Loucy (cell line): ENCODE data around the gene WASF3.
A peak's percentile ranks its signal among the peaks of the same experiment; 100 is the strongest.

Experiments used
- H2AFZ ChIP-seq: fragments of 200-600 bp; sonication (generic); 2 replicates; pipeline ENCODE4 v1.6.0; 2016; ENCODE audit warnings: antibody characterized with exemption, mild to moderate bottlenecking, low read length, moderate library complexity
- H3F3A ChIP-seq: fragments of 200-600 bp; 2 replicates; pipeline ENCODE4 v1.6.0; 2016; ENCODE audit warnings: antibody characterized with exemption, low read depth, mild to moderate bottlenecking
- H3K27me3 ChIP-seq: fragments of 200-600 bp; sonication (generic); 2 replicates; pipeline ENCODE4 v1.6.1; 2014; ENCODE audit warnings: low read length, mild to moderate bottlenecking; ENCODE audit not compliant: insufficient read depth, poor library complexity, severe bottlenecking
- H3K36me3 ChIP-seq: fragments of 200-600 bp; sonication (generic); 2 replicates; pipeline ENCODE4 v1.6.1; 2016; ENCODE audit warnings: low read length; ENCODE audit not compliant: insufficient read depth
- H3K4me1 ChIP-seq: fragments of 200-600 bp; sonication (generic); 2 replicates; pipeline ENCODE4 v1.5.1; 2014; ENCODE audit warnings: low read length, mild to moderate bottlenecking; ENCODE audit not compliant: insufficient read depth, poor library complexity, severe bottlenecking
- H3K4me2 ChIP-seq: fragments of 200-600 bp; sonication (generic); 2 replicates; pipeline ENCODE4 v1.6.0; 2014; ENCODE audit warnings: antibody characterized with exemption, low read length, low read depth, mild to moderate bottlenecking; ENCODE audit not compliant: poor library complexity, severe bottlenecking
- H3K4me3 ChIP-seq: fragments of 200-600 bp; sonication (generic); 2 replicates; pipeline ENCODE4 v1.5.1; 2014; ENCODE audit warnings: low read length, mild to moderate bottlenecking, mixed read lengths; ENCODE audit not compliant: poor library complexity, severe bottlenecking
- H3K79me2 ChIP-seq: fragments of 200-600 bp; sonication (generic); 2 replicates; pipeline ENCODE4 v1.6.1; 2014; ENCODE audit warnings: low read length; ENCODE audit not compliant: insufficient read depth
- H3K9ac ChIP-seq: fragments of 200-600 bp; sonication (generic); 2 replicates; pipeline ENCODE4 v1.6.0; 2014; ENCODE audit warnings: mild to moderate bottlenecking, low read depth, low read length, moderate library complexity; ENCODE audit not compliant: poor library complexity, severe bottlenecking
- H3K9me2 ChIP-seq: fragments of 200-600 bp; sonication (generic); replicated peaks from 2 replicates; pipeline ENCODE4 v1.6.1; 2016; ENCODE audit warnings: low read depth, low read length, mixed read lengths
- H3K9me3 ChIP-seq: fragments of 200-600 bp; sonication (generic); 2 replicates; pipeline ENCODE4 v1.6.1; 2014; ENCODE audit warnings: mild to moderate bottlenecking, antibody characterized with exemption, low read length, low read depth; ENCODE audit not compliant: insufficient read depth
- H4K20me1 ChIP-seq: fragments of 200-600 bp; sonication (generic); 2 replicates; pipeline ENCODE4 v1.6.0; 2014; ENCODE audit warnings: antibody characterized with exemption, low read length, mild to moderate bottlenecking; ENCODE audit not compliant: insufficient read depth, poor library complexity, severe bottlenecking
- EZH2phosphoT487 ChIP-seq: fragments of 200-600 bp; IDR thresholded peaks from 2 replicates; pipeline ENCODE4 v1.6.1; 2018; ENCODE audit warnings: antibody characterized with exemption, mild to moderate bottlenecking, moderate library complexity, borderline replicate concordance
- TF ChIP-seq, protein P1 (sequence below): fragments of 200-600 bp; sonication (generic); conservative IDR thresholded peaks from 2 replicates; pipeline ENCODE4 v1.5.1; 2014; ENCODE audit warnings: mild to moderate bottlenecking, antibody characterized with exemption, low read length

Gene WASF3

DNA sequence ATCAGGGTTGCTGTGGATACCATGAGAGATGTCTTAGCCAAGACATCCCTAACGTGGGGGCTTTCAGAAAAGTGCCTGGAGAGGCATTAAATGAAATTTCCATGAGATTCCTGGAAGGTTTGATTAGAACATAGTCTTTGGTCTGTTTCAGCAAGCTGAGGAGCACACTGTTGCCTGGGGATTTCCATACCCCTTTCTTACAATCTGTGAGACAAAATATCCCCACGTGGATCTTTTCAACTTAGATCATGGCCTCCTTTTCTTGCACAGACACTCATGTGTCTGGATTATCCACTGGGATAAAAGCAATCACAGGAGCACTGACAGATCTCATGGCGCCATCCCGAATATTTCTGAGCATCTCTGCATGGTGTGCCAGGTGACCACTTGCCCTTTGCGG lies 161.4 kb downstream of the WASF3 start:
- peak overlapping the region; percentile 35 for H3K4me3 ChIP-seq
- no peaks in the 10 kb centered on the region for H3K27me3 ChIP-seq
- H3K79me2 ChIP-seq: no peaks in the 10 kb centered on the region
- H3K4me1 ChIP-seq: peaks cover 53% of the 10 kb centered on the region
- no peaks in the 10 kb centered on the region for H3K9me2 ChIP-seq
- H3F3A ChIP-seq: peaks cover 25% of the 10 kb centered on the region
- no peaks in the 10 kb centered on the region; the same call in 1 of the 2 replicates for H3K36me3 ChIP-seq
- H2AFZ ChIP-seq: peak overlapping the region; percentile 43; the same call in 1 of the 2 replicates
- peak overlapping the region; percentile 89 for H3K4me2 ChIP-seq
- no peak for TF ChIP-seq EZH2phosphoT487
- TF ChIP-seq, protein P1, sequence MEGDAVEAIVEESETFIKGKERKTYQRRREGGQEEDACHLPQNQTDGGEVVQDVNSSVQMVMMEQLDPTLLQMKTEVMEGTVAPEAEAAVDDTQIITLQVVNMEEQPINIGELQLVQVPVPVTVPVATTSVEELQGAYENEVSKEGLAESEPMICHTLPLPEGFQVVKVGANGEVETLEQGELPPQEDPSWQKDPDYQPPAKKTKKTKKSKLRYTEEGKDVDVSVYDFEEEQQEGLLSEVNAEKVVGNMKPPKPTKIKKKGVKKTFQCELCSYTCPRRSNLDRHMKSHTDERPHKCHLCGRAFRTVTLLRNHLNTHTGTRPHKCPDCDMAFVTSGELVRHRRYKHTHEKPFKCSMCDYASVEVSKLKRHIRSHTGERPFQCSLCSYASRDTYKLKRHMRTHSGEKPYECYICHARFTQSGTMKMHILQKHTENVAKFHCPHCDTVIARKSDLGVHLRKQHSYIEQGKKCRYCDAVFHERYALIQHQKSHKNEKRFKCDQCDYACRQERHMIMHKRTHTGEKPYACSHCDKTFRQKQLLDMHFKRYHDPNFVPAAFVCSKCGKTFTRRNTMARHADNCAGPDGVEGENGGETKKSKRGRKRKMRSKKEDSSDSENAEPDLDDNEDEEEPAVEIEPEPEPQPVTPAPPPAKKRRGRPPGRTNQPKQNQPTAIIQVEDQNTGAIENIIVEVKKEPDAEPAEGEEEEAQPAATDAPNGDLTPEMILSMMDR: no peak
- no peaks in the 10 kb centered on the region for H4K20me1 ChIP-seq
- H3K9ac ChIP-seq: peak overlapping the region; percentile 61
- H3K9me3 ChIP-seq: no peaks in the 10 kb centered on the region

DNA sequence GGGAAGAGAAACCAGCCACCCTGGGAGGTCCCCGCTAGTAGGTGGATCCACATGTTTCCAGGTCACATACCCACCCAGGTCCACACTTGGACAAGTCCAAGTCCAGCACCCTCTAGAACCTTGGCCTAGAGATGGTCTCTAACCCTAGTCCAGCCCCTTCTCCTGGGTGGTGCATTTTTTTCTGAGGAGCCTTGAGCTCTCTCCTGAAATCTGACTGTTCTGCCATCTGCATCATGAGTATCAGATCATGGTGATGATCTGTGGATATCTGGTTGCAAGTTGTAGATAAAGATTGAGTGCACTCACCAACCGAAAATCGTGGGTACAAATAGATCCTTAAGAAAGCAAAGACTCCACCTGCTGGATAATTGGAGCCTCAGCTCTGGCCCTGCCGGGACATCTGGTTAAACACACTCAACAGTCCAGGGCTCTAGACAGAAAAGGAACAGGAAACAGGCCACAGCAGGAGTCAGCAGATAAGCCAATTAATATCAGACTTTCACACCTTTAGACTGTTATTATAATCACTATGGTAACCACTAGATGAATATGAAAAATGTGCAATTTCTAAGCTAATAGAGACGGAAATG lies 162.0 kb downstream of the WASF3 start:
- H4K20me1 ChIP-seq: no peaks in the 10 kb centered on the region
- H3F3A ChIP-seq: peaks cover 25% of the 10 kb centered on the region
- H3K36me3 ChIP-seq: no peaks in the 10 kb centered on the region
- TF ChIP-seq, protein P1: peak; percentile 76
- no peak for TF ChIP-seq EZH2phosphoT487
- H3K27me3 ChIP-seq: no peaks in the 10 kb centered on the region
- peak overlapping the region; percentile 91 for H3K9ac ChIP-seq
- H2AFZ ChIP-seq: no peak overlapping the region
- no peaks in the 10 kb centered on the region for H3K9me3 ChIP-seq
- peak overlapping the region; percentile 69 for H3K4me3 ChIP-seq
- H3K79me2 ChIP-seq: no peaks in the 10 kb centered on the region
- H3K9me2 ChIP-seq: no peaks in the 10 kb centered on the region
- peak overlapping the region; percentile 89 for H3K4me2 ChIP-seq
- peaks cover 53% of the 10 kb centered on the region for H3K4me1 ChIP-seq

DNA sequence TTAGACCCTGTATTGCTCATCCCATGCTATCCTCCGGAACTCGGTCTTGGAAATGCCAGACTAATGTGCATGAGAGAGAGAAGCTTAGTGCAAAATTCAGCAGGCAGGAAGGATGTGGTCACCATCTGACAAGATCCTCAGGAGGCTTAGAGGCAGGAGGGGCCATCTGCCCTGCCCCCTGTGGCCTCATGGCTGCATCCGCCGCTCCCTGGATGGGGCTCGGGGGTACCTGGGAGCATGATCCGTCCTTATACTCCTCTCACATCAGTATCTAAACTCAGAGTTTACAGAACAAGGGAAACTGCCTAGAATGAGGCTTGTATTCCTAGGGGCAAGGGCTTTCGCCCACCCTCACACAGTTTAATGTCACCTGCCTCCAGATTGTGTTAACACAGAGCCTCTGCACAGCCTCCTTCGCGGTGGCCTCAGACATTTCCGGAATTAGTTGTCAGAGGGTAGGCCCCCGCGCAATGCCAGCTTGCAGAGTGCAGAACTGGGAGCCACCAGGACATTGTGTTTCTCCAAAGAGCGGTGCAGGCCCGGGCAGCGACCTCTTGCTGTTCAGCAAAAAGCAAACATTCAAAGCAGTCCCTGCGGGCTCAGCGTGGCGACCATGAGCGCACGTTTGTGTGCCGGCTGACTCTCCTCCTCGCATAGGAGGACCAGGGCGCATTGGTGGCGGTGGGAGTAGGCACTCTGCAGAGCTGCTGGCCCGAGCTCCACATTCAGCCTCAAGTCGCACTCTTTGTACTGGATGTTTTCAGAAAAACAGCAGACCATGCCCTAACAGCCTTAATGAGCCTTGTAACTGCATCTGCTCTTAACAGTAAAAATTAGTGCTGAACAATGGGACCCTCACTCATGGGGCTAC lies 164.0 kb downstream of the WASF3 start:
- H3K9me2 ChIP-seq: no peaks in the 10 kb centered on the region
- peaks cover 57% of the 10 kb centered on the region for H3K4me1 ChIP-seq
- H3K4me3 ChIP-seq: peak overlapping the region; percentile 69
- peak overlapping the region; percentile 91 for H3K9ac ChIP-seq
- H4K20me1 ChIP-seq: no peaks in the 10 kb centered on the region
- H3F3A ChIP-seq: peaks cover 25% of the 10 kb centered on the region
- H3K27me3 ChIP-seq: no peaks in the 10 kb centered on the region
- peak overlapping the region; percentile 89 for H3K4me2 ChIP-seq
- H3K36me3 ChIP-seq: no peaks in the 10 kb centered on the region
- H3K79me2 ChIP-seq: no peaks in the 10 kb centered on the region
- H3K9me3 ChIP-seq: no peaks in the 10 kb centered on the region
- peak overlapping the region; percentile 73 for H2AFZ ChIP-seq
- TF ChIP-seq EZH2phosphoT487: no peak
- TF ChIP-seq, protein P1: peak; percentile 25; the same call in 1 of the 2 replicates
